ENCODE measurements around the gene ALG14.

Gene ALG14

DNA sequence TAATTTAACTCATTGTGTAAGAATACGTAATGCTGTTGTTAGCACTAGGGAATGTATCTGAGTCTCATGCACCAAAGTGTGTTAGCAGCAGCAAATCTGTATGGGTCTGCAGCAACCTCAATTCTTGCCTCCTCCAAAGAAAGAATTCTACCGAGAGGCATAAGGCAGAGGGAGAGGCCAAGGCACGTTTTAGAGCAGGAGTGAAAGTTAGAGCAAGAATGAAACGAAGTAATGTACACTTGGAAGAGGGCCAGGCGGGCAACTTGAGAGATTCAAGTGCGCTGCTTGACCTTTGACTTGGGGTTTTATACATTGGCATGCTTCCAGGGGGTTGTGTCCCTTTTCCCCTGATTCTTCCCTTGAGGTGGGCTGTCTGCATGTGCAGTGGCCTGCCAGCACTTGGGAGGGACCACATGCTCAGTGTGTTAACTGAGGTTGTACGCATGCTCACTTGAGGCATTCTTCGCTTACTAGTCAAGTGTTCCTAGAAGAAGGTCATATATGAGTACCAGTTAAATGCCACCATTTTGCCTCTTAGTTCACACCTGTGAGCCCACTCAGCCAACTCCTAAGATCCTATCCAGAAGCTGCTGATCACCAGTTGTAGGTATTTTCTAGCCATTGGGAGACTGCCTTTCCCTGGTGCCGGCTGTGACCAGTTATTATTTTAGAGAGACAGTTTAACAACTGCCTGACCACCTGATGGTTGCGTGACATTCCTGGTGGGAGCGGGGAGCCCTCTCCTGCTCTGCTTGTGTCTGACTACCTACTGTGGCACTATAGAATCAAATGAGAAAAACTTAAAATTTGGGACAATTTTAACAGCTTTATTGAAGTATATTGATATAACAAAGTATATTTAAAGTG is 143.2 kb downstream of the ALG14 start:
- Histone ChIP-seq H3K27me3 (ENCODE audit: insufficient read depth, low read length, poor library complexity) (no peaks in the 10 kb centered on the region), H3K27ac (ENCODE audit: low read length) (no peak overlapping the region), H3K36me3 (ENCODE audit: insufficient read depth, low read length) (no peaks in the 10 kb centered on the region), H2AFZ (ENCODE audit: low read depth, low read length) (no peak overlapping the region), H4K20me1 (ENCODE audit: insufficient read depth, low read length) (no peaks in the 10 kb centered on the region), H3K4me2 (ENCODE audit: insufficient read depth, low read length) (no peak overlapping the region), H3K4me3 (ENCODE audit: low read depth in 1 of 2, low read length in 2 of 2) (no peak overlapping the region), H3K9ac (ENCODE audit: low read depth, low read length) (no peak overlapping the region), H3K4me1 (ENCODE audit: insufficient read depth, low read length) (no peaks in the 10 kb centered on the region), H3K9me3 (ENCODE audit: insufficient read depth, low read length, severe bottlenecking) (peaks cover 4% of the 10 kb centered on the region), H3K79me2 (ENCODE audit: insufficient read depth, low read length) (no peaks in the 10 kb centered on the region)
- DNase-seq (no peak), ATAC-seq (ENCODE audit: insufficient read depth, low read depth) (no peak)
- TF ChIP-seq, protein P1, sequence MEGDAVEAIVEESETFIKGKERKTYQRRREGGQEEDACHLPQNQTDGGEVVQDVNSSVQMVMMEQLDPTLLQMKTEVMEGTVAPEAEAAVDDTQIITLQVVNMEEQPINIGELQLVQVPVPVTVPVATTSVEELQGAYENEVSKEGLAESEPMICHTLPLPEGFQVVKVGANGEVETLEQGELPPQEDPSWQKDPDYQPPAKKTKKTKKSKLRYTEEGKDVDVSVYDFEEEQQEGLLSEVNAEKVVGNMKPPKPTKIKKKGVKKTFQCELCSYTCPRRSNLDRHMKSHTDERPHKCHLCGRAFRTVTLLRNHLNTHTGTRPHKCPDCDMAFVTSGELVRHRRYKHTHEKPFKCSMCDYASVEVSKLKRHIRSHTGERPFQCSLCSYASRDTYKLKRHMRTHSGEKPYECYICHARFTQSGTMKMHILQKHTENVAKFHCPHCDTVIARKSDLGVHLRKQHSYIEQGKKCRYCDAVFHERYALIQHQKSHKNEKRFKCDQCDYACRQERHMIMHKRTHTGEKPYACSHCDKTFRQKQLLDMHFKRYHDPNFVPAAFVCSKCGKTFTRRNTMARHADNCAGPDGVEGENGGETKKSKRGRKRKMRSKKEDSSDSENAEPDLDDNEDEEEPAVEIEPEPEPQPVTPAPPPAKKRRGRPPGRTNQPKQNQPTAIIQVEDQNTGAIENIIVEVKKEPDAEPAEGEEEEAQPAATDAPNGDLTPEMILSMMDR (IDR thresholded peaks at IDR 0.05; ENCODE audit: borderline replicate concordance, extremely low read depth, low read length, poor library complexity, severe bottlenecking) = no peak
- no peak for TF ChIP-seq EZH2 (IDR thresholded peaks at IDR 0.05; ENCODE audit: borderline replicate concordance, low read depth, low read length, severe bottlenecking)

DNA sequence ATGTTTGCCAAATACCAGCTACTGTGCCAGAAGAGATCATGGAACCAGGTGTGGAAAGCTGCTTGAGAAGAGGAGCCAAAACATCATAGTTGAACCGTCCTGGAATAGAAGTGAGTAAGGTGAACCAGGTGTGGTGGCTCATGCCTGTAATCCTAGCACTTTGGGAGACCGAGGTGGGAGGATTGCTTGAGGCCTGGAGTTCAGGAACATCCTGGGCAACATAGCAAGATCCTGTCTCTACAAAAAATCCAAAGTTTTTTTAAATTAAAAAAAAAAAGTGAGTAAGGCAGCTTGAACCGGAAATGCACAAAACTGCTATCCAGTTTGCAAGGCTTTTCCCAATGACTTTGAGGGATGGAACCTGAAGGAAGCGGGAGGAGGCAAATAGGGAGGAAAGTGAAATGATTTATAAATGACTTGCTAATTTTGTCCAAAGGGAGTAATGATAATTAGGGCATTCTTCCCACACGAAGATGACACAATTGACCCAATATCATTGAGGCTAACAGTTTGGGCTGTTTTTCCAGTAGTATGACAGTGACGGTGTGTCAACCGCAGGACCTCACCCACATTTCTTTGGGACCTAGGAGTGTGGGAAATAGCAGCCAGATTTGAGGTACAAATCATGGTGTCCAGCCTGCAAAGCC is 144.3 kb downstream of the ALG14 start:
- no peaks in the 10 kb centered on the region for H3K27me3 ChIP-seq (ENCODE audit: insufficient read depth, low read length, poor library complexity)
- no peak overlapping the region for H3K27ac ChIP-seq (ENCODE audit: low read length)
- no peak overlapping the region for H3K4me2 ChIP-seq (ENCODE audit: insufficient read depth, low read length)
- no peaks in the 10 kb centered on the region for H3K36me3 ChIP-seq (ENCODE audit: insufficient read depth, low read length)
- peaks cover 4% of the 10 kb centered on the region for H3K9me3 ChIP-seq (ENCODE audit: insufficient read depth, low read length, severe bottlenecking)
- TF ChIP-seq, protein P1 (IDR thresholded peaks at IDR 0.05; ENCODE audit: borderline replicate concordance, extremely low read depth, low read length, poor library complexity, severe bottlenecking) = no peak
- no peak for TF ChIP-seq EZH2 (IDR thresholded peaks at IDR 0.05; ENCODE audit: borderline replicate concordance, low read depth, low read length, severe bottlenecking)
- ATAC-seq (ENCODE audit: insufficient read depth, low read depth) = no peak
- H3K4me3 ChIP-seq (ENCODE audit: low read depth in 1 of 2, low read length in 2 of 2) = no peak overlapping the region
- no peak overlapping the region for H3K9ac ChIP-seq (ENCODE audit: low read depth, low read length)
- H3K79me2 ChIP-seq (ENCODE audit: insufficient read depth, low read length) = no peaks in the 10 kb centered on the region
- no peaks in the 10 kb centered on the region for H4K20me1 ChIP-seq (ENCODE audit: insufficient read depth, low read length)
- H2AFZ ChIP-seq (ENCODE audit: low read depth, low read length) = no peak overlapping the region
- no peak for DNase-seq
- H3K4me1 ChIP-seq (ENCODE audit: insufficient read depth, low read length) = no peaks in the 10 kb centered on the region

DNA sequence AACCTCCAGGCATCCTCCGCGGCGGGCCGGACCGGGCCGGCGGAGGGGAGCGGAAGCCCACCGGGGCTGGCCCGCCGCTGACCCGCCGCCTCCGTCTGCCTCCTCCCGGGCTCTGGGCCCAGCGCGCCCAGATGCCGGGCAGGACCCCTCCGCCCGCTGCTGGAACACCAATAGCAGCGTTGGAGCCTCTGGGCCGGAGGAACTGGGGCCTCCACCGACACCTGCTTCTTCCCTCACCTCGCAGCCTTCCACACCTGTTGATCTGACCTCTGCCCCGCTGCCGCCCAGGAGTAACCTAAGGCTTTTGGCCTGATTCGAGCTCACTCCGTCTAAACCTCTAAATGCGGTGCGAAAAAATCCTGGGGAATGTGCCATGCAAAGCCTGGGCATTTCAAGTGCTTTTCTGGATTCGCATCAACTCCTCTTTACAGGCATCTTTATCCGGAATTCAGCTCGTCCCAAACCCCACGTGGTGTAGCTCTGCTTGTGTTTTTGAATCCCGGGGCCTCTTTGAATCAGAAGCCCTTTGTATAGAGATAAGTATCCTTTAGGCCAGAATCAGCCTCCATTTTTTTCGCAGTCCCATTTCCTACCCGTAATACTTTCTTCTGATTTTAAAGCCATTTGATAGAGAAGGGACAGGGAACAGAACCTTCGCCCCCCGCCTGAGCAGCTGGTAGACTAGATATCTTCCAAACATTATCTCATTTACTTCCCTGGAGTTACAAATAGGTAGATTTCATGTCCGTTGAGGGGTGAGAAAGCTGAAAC is 145.2 kb downstream of the ALG14 start:
- Histone ChIP-seq H3K9ac (ENCODE audit: low read depth, low read length) (no peak overlapping the region), H3K4me3 (ENCODE audit: low read depth in 1 of 2, low read length in 2 of 2) (no peak overlapping the region), H3K9me3 (ENCODE audit: insufficient read depth, low read length, severe bottlenecking) (peaks cover 4% of the 10 kb centered on the region), H4K20me1 (ENCODE audit: insufficient read depth, low read length) (no peaks in the 10 kb centered on the region), H3K36me3 (ENCODE audit: insufficient read depth, low read length) (no peaks in the 10 kb centered on the region), H3K4me2 (ENCODE audit: insufficient read depth, low read length) (no peak overlapping the region), H3K27ac (ENCODE audit: low read length) (no peak overlapping the region), H2AFZ (ENCODE audit: low read depth, low read length) (no peak overlapping the region), H3K79me2 (ENCODE audit: insufficient read depth, low read length) (no peaks in the 10 kb centered on the region), H3K4me1 (ENCODE audit: insufficient read depth, low read length) (no peaks in the 10 kb centered on the region), H3K27me3 (ENCODE audit: insufficient read depth, low read length, poor library complexity) (no peaks in the 10 kb centered on the region)
- no peak for TF ChIP-seq EZH2 (IDR thresholded peaks at IDR 0.05; ENCODE audit: borderline replicate concordance, low read depth, low read length, severe bottlenecking)
- TF ChIP-seq, protein P1 (IDR thresholded peaks at IDR 0.05; ENCODE audit: borderline replicate concordance, extremely low read depth, low read length, poor library complexity, severe bottlenecking) = no peak
- no peak for ATAC-seq (ENCODE audit: insufficient read depth, low read depth)
- no peak for DNase-seq

Data from DND-41 (cell line).